ENCODE data around the gene CELF4. TPM values are rescaled to one million over a fixed set of nuclear protein-coding genes. Genes with fewer than 3 reads are reported as not detected.

Gene CELF4
- total RNA-seq, 1 donor from 2014 or later: 0.22 TPM

DNA sequence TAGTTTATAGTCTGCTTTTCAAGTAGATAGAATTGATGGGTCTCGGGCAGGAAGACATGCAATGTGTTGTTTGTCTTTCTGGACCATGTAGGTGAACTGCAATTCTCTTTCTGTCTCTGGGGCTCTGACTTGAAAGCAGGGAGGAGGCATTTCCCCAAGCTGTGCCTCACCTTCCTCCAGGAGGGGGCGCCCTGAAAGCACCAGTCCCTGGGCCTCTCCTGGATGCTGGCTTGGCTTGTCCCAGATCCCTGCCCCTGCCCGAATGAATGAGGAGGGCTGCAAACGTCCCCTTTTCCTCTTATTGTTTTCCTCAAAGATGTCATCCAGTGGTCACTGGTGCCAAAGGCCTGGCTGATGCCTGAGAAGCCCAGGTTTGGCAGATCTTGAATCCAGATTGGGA is 270.6 kb downstream of the CELF4 start:
- Mint-ChIP-seq H3K27ac (ENCODE audit: unreplicated experiment) (peak overlapping the region; percentile 32), H3K27me3 (ENCODE audit: low read depth) (no peaks in the 10 kb centered on the region), H3K36me3 (ENCODE audit: low read depth) (no peaks in the 10 kb centered on the region), H3K4me1 (ENCODE audit: low read depth) (peaks cover 24% of the 10 kb centered on the region), H3K4me3 (ENCODE audit: unreplicated experiment) (no peak overlapping the region), H3K9me3 (ENCODE audit: low read depth) (no peaks in the 10 kb centered on the region)
- DNase-seq (ENCODE audit: low spot score): no peak
- TF ChIP-seq, protein P1, sequence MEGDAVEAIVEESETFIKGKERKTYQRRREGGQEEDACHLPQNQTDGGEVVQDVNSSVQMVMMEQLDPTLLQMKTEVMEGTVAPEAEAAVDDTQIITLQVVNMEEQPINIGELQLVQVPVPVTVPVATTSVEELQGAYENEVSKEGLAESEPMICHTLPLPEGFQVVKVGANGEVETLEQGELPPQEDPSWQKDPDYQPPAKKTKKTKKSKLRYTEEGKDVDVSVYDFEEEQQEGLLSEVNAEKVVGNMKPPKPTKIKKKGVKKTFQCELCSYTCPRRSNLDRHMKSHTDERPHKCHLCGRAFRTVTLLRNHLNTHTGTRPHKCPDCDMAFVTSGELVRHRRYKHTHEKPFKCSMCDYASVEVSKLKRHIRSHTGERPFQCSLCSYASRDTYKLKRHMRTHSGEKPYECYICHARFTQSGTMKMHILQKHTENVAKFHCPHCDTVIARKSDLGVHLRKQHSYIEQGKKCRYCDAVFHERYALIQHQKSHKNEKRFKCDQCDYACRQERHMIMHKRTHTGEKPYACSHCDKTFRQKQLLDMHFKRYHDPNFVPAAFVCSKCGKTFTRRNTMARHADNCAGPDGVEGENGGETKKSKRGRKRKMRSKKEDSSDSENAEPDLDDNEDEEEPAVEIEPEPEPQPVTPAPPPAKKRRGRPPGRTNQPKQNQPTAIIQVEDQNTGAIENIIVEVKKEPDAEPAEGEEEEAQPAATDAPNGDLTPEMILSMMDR (IDR thresholded peaks at IDR 0.05): peak; percentile 68

DNA sequence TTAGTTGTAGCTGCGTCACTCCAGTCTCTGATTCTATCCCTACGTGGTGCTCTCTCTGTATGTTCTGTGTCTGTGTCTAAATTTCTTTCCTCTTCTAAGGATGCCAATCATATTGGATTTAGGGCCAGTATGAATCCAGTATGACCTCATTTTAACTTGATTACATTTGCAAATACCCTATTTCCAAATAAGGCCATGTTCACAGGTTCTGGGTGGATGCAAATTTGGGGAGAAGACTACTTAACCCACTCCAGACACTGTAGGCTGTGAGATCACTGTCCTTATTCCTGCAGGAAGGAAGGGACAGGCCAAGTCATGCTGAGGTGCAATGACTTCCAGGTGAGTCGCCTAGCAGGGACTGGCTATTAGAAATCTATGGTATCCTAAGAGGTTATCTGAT is 272.2 kb downstream of the CELF4 start:
- no peak overlapping the region for H3K4me3 Mint-ChIP-seq (ENCODE audit: unreplicated experiment)
- peaks cover 11% of the 10 kb centered on the region for H3K4me1 Mint-ChIP-seq (ENCODE audit: low read depth)
- no peak for DNase-seq (ENCODE audit: low spot score)
- no peak overlapping the region for H3K27ac Mint-ChIP-seq (ENCODE audit: unreplicated experiment)
- H3K36me3 Mint-ChIP-seq (ENCODE audit: low read depth): no peaks in the 10 kb centered on the region
- TF ChIP-seq, protein P1 (IDR thresholded peaks at IDR 0.05): no peak
- no peaks in the 10 kb centered on the region for H3K9me3 Mint-ChIP-seq (ENCODE audit: low read depth)
- peaks cover 2% of the 10 kb centered on the region for H3K27me3 Mint-ChIP-seq (ENCODE audit: low read depth)

DNA sequence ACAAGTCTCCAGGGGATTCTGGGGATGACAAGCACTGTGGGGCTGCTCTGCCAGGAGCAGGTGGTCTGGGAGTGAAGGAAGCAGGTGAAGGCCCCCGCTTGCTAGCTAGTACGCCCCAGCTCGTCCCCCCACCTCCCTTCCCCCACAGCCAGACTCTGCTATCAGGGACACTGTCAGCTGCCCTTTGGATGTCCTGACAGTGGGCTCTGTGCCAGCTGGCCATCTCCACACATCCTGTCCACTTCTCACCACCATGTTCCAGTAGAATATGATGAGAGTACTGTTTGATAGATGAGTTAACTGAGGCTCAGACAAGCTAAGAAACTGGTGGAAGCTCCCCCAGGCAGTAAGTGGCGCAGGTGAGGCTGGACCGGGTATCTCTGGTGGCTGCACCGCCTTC is 276.2 kb downstream of the CELF4 start:
- Mint-ChIP-seq H3K9me3 (ENCODE audit: low read depth) (no peaks in the 10 kb centered on the region), H3K27me3 (ENCODE audit: low read depth) (peaks cover 14% of the 10 kb centered on the region), H3K36me3 (ENCODE audit: low read depth) (no peaks in the 10 kb centered on the region), H3K4me1 (ENCODE audit: low read depth) (no peaks in the 10 kb centered on the region), H3K4me3 (ENCODE audit: unreplicated experiment) (no peak overlapping the region), H3K27ac (ENCODE audit: unreplicated experiment) (no peak overlapping the region)
- TF ChIP-seq, protein P1 (IDR thresholded peaks at IDR 0.05): no peak
- DNase-seq (ENCODE audit: low spot score): no peak

- H3K4me3 Mint-ChIP-seq (ENCODE audit: unreplicated experiment): no peak overlapping the region
- H3K27me3 Mint-ChIP-seq (ENCODE audit: low read depth): peaks cover 21% of the 10 kb centered on the region
- TF ChIP-seq, protein P1 (IDR thresholded peaks at IDR 0.05): no peak
- no peak overlapping the region for H3K27ac Mint-ChIP-seq (ENCODE audit: unreplicated experiment)
- no peaks in the 10 kb centered on the region for H3K9me3 Mint-ChIP-seq (ENCODE audit: low read depth)
- H3K36me3 Mint-ChIP-seq (ENCODE audit: low read depth): no peaks in the 10 kb centered on the region
- no peaks in the 10 kb centered on the region for H3K4me1 Mint-ChIP-seq (ENCODE audit: low read depth)
- DNase-seq (ENCODE audit: low spot score): no peak
Observed at GRCh38 chr18:37287601-37288000, 278.0 kb downstream of the CELF4 start.

- H3K4me3 Mint-ChIP-seq (ENCODE audit: unreplicated experiment): no peak overlapping the region
- DNase-seq (ENCODE audit: low spot score): no peak
- TF ChIP-seq, protein P1 (IDR thresholded peaks at IDR 0.05): no peak
- H3K27ac Mint-ChIP-seq (ENCODE audit: unreplicated experiment): no peak overlapping the region
- peaks cover 28% of the 10 kb centered on the region for H3K27me3 Mint-ChIP-seq (ENCODE audit: low read depth)
- H3K36me3 Mint-ChIP-seq (ENCODE audit: low read depth): no peaks in the 10 kb centered on the region
- no peaks in the 10 kb centered on the region for H3K4me1 Mint-ChIP-seq (ENCODE audit: low read depth)
- H3K9me3 Mint-ChIP-seq (ENCODE audit: low read depth): no peaks in the 10 kb centered on the region
Observed at GRCh38 chr18:37286801-37287200, 278.8 kb downstream of the CELF4 start.

Measured in chondrocyte (in vitro differentiated cells).